Caki2 (cell line): ENCODE data around the gene NMUR1. TPM values are rescaled to one million over a fixed set of nuclear protein-coding genes. Genes with fewer than 3 reads are reported as not detected.
A peak's percentile ranks its signal among the peaks of the same experiment; 100 is the strongest.

ENCODE experiments used
- DNase-seq: peaks from one replicate; pipeline ENCODE4 v3.0.0-alpha.2; 2015; ENCODE audit warnings: low read depth
- in situ Hi-C: cut with HindIII; loops from 2 replicates; pipeline ENCODE4 v1.10.0; 2016; ENCODE audit warnings: low sequenced_read_pairs, low pct_unique_long_range_greater_than_20kb, mixed read lengths
- total RNA-seq: library from RNA; depleted of rRNA; stranded (reverse); fragments of >200 nt; shearing (Covaris generic); gene quantifications from 2 replicates; pipeline ENCODE4 v1.2.3, GENCODE V29; 2014; ENCODE audit warnings: low replicate concordance

Gene NMUR1
- total RNA-seq, 1 experiment from 2014 or later = not detected

GRCh38 chr2:231531466-231531865 lies 1.2 kb upstream of the NMUR1 start:
- in situ Hi-C loops = no loop called here
- DNase-seq = no peak

GRCh38 chr2:231528636-231529030 lies 1.6 kb downstream of the NMUR1 start:
- in situ Hi-C loops = no loop called here
- DNase-seq = no peak

- in situ Hi-C loops = no loop called here
- DNase-seq = no peak
Observed at GRCh38 chr2:231527955-231528635, 2.1 kb downstream of the NMUR1 start.

GRCh38 chr2:231527091-231527395 lies 3.2 kb downstream of the NMUR1 start:
- DNase-seq = no peak
- in situ Hi-C loops = no loop called here

GRCh38 chr2:231526341-231527090 lies 3.7 kb downstream of the NMUR1 start:
- no peak for DNase-seq
- in situ Hi-C loops = no loop called here

GRCh38 chr2:231525248-231526163 lies 4.7 kb downstream of the NMUR1 start:
- in situ Hi-C loops = no loop called here
- no peak for DNase-seq

- in situ Hi-C loops = no loop called here
Observed at GRCh38 chr2:231524477-231525247, 5.6 kb downstream of the NMUR1 start.

GRCh38 chr2:231523451-231524285 lies 6.6 kb downstream of the NMUR1 start:
- in situ Hi-C loops = no loop called here
- DNase-seq = no peak

More at GRCh38 chr2:231524477-231525247, 5.6 kb downstream of the NMUR1 start:
- no peak for DNase-seq

GRCh38 chr2:231522418-231523180 lies 7.6 kb downstream of the NMUR1 start:
- in situ Hi-C loops = no loop called here
- no peak for DNase-seq

- no peak for DNase-seq
- in situ Hi-C loops = no loop called here
Observed at GRCh38 chr2:231521443-231521842, 8.8 kb downstream of the NMUR1 start.

GRCh38 chr2:231519975-231520555 lies 10.2 kb downstream of the NMUR1 start:
- in situ Hi-C loops = no loop called here
- DNase-seq = no peak

GRCh38 chr2:231518771-231519170 lies 11.5 kb downstream of the NMUR1 start:
- DNase-seq = no peak
- in situ Hi-C loops = no loop called here

GRCh38 chr2:231515603-231516002 lies 14.6 kb downstream of the NMUR1 start:
- DNase-seq = no peak
- in situ Hi-C loops = no loop called here

GRCh38 chr2:231514951-231515297 lies 15.3 kb downstream of the NMUR1 start:
- no peak for DNase-seq
- in situ Hi-C loops = no loop called here

- in situ Hi-C loops = no loop called here
- DNase-seq = peak; percentile 92
Observed at GRCh38 chr2:231514225-231514950, 15.9 kb downstream of the NMUR1 start.

GRCh38 chr2:231513746-231514224 lies 16.5 kb downstream of the NMUR1 start:
- in situ Hi-C loops = no loop called here

More at GRCh38 chr2:231513746-231514224, 16.5 kb downstream of the NMUR1 start:
- DNase-seq = no peak
